Measurements from ENCODE around the gene ACSM5.

DNA sequence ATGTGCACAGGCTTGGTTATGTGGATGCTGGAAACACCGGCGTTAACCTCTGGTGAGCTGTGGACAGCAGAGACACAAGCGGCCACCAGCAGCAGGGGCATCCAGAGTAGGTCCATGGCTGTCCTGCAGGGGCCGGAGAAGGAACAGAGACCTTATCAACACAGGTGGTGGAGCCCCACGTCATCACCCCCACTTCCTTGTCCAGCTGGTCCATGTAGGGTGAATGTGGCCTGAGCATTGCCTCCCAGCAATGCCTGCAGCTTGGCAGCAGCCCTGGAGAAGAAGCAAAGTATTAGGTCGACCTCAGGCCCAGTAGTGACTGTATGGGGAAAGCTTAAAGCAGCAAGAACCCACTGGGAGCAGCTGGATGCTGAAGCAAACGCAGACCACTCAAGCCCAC is 10.1 kb upstream of the ACSM5 start:
- TF ChIP-seq POLR2A (IDR thresholded peaks at IDR 0.05; ENCODE audit: low read depth, low read length) (no peak), POLR2AphosphoS5 (IDR thresholded peaks at IDR 0.05; ENCODE audit: low read depth, low read length) (no peak), POU2F2 (IDR thresholded peaks at IDR 0.05; ENCODE audit: low read depth, low read length) (no peak), TAF1 (IDR thresholded peaks at IDR 0.05; ENCODE audit: low read depth, low read length) (no peak)
